Measurements from ENCODE around the gene TNFRSF14.
"Not testable (repeated sequence)": the region's sequence is repeated elsewhere in the genome, so short reads cannot be mapped to it uniquely, and the experiment has no call there.

Gene TNFRSF14

DNA sequence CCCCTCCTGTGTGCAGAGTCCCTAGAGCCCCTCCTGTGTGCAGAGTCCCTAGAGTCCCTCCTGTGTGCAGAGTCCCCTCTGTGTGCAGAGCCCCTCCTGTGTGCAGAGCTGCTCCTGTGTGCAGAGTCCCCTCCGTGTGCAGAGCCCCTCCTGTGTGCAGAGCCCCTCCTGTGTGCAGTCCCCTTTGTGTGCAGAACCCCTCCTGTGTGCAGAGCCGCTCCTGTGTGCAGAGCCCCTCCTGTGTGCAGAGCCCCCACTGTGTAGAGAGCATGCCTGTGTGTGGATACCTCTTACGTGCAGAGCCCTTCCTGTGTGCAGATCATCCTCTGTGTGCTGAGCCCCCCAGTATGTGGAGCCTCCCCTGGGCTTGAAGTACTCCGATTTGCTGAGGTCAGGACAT, 17.8 kb upstream of the TNFRSF14 start:
- DNase-seq (ENCODE audit: low read depth, low spot score): no peak

DNA sequence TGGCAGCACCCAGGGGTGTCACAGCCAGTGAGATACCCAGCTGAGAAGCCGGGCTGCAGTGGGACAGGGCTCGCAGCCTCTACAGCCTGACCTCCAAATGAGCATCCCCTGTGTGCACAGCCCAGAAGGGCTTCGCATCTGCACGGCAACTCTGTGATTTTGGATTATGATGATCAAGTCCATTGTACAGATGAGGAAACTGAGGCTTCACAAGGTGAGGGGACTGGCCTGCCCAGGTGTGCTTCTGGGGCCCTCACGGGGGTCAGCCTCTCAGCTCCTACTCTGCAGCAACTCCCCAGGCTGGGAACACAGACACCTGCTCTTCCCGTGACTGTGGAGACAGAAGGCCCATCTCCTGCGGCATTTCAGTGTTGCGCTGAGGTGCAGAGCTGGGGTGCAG, 17.3 kb upstream of the TNFRSF14 start:
- DNase-seq (ENCODE audit: low read depth, low spot score): no peak

GRCh38 chr1:2539312-2539907, 16.8 kb upstream of the TNFRSF14 start:
- no peak for DNase-seq (ENCODE audit: low read depth, low spot score)

DNA sequence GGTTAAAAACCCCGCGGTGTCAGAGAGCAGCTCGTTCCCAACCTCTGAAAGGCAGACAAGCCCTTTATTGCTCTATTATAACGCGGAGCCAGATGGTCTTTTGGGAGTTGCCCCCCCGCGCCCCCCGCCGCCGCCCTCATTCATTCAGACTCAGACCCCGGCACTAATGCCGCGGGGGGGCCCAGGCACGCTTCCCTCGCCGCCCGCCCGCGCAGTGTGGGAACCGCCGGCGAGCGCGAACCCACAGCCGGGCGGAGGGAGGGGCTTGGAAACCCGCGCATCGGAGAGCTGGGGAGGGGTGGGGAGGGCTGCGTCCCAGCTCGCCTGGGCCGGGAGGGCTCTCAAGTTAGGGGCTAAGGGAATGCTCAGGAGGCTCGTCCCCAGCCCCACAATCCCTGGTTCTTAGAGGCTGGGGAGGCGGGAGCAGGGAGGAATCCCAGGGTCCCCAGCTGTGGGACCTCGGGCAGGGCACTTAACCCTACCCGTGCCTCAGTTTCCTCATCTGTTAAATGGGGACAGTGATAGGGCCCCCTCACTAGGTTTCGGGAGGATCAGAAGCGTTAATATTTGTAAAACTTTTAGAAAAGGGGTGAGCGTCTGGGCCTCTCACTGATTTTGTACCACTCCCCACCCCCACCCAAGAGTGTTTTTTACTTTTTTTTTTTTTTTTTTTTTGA, 15.2 kb upstream of the TNFRSF14 start:
- no peak for DNase-seq (ENCODE audit: low read depth, low spot score)

DNA sequence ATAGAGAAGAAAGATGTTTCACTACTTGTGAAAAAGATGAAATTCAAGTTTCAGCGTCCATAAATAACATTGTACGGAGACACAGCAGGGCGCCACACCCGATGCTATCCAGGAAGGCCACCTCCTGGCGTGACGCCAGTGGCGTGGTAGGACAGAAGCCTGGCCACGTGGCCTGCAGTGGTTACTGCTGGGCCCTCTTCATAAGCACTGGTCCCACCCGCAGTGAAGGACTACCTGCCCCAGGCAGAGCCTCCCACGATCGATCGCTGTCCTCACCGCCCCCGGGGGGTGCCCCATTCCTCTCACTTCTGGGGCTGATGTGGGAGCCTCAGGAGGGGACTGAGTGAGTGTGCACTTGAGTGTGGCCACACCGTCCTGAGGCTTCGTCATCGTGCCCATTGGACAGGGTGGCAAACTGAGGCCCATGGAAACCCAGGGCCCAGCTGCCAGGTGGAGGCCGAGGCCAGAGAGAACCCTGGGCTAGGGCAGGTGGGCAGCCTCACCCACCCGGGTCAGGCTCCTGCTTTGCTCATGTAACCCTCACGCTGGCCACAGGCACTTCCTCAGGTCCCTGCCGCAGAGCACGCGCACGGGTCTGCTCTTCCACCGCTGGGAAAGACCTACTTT, 14.4 kb upstream of the TNFRSF14 start:
- no peak for DNase-seq (ENCODE audit: low read depth, low spot score)

DNA sequence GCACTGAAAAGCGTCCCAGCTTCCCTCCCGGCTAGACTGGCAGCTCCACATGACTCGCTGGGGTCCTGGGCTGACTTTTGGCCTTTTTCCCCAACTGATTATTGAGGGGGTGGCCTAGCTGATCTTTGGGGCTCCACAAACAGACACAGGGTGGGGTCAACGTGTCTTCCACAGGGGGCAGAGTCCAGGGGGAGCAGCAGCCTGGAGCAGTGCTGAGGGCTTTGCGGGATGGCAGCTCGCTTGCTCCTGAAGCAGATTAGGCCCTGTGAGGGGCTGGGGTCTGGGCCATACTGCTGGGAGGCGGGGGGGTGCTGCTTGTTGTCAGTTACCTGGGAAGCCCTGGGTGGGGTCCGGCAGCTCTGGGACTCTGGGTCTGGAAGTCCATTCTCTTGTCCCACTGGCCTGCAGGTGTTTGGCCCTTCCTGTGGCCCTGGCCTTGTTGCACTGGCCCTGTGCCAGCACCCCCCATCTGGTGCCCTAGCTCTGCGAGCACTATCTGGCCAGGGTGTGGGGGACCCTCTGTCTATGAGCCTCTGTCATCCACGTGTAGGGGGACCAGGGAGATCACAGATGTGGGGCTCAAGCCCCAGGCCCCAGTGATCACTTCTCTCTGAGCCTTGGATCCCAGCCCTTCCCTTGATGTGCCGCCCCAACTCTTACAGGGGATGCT, 13.8 kb upstream of the TNFRSF14 start:
- DNase-seq (ENCODE audit: low read depth, low spot score): no peak

DNA sequence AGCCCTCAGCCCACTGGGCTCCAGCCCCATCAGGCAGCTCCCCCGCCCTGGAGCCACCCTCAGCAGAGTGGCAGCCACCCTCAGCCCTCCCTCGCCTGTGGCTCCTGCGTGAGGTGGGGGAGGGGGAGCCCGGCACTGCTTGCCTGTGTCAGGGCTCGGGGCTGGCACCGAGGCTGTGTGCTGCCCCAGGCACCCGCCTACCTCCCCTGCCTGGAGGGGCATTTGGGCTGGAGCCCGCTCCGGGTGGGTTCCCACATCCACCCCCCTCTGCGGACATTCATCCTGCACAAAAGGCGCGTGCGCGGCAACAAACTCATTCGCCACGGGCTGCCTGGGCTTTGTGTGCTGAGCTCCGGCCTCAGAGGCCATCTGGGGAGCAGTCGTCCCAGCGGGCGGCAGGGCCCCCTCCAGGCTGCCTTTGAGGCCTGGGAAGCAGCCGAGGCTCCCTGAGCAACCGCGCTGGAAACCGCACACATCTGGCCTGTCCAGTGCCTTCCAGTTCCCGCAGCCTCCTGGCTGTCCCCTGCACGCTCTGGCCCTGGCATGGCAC, 12.6 kb upstream of the TNFRSF14 start:
- no peak for DNase-seq (ENCODE audit: low read depth, low spot score)

DNA sequence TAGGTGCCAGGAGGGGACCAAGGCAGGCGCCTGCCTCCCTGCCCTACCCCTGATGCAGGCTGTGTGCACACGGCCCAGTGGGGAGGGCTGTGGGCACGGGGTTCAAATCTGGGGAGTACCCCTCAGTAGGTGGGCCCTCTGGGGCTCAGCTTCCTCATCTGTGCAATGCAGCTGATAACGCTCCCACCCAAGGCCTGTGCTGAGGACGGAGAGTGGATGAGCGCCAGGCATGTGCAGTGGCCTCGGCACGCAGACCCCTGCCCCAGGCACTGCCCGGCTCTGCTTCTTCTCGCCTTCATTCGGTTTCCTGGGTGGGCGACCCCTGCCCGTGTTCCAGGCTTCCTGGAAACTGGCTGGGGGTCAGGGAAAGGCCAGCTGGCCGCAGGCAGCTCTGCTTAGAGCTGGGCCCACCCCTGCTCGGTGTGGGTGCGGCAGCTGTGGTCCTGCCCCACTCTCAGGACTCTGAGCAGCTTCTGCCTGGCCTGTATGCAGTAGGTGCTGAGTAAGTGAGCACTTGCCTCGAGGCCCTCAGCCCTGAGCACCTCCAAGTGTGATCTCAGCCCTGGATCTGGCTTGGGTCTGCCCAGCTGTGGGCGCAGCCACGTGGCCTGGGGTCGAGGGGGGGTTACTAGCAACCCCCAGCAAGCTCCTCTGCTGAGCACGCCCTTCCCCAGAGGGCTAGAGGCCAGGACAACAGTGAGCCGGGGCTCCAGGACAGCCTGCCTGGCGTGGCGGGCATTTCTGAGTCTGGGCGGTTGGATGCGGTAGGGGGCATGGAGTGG, 11.9 kb upstream of the TNFRSF14 start:
- DNase-seq (ENCODE audit: low read depth, low spot score): no peak

DNA sequence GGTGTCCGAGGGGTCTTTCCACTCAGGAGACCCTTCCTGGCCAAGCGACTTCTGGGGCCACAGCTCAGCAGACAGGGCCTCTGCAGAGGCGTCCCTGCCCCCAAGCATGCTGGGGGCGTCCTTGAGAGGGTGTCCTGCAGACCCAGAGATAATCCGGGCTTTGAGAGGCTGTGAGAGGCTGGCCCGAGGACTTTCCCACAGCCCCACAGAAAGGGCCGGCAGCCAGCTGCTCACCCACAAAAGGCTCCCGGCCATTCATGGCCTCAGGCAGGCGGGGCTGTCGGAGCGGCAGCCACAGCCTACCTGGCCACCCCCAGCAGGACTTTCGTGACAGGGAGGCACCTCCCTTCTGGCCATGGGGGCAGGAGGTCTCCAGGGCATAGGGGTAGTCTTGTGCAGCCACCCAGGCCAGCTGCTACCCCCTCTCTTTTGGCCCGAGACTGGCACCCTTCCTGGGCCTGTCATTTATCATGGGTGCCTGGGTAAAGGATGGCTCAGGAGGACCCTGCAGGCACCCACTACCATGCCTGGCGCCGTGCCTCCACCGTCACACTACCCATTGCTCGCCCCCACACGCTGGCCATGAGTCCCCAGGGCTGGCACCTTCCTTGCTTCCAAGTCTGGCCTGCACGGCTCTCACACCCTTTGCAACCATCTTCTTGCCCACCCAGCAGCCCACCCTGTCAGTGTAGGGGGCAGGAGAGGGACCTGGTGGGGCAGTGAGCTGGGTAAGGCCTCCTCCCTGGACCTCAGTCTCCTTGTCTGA, 11.1 kb upstream of the TNFRSF14 start:
- no peak for DNase-seq (ENCODE audit: low read depth, low spot score)

GRCh38 chr1:2545754-2546514, 10.2 kb upstream of the TNFRSF14 start:
- DNase-seq (ENCODE audit: low read depth, low spot score): peak; percentile 73

DNA sequence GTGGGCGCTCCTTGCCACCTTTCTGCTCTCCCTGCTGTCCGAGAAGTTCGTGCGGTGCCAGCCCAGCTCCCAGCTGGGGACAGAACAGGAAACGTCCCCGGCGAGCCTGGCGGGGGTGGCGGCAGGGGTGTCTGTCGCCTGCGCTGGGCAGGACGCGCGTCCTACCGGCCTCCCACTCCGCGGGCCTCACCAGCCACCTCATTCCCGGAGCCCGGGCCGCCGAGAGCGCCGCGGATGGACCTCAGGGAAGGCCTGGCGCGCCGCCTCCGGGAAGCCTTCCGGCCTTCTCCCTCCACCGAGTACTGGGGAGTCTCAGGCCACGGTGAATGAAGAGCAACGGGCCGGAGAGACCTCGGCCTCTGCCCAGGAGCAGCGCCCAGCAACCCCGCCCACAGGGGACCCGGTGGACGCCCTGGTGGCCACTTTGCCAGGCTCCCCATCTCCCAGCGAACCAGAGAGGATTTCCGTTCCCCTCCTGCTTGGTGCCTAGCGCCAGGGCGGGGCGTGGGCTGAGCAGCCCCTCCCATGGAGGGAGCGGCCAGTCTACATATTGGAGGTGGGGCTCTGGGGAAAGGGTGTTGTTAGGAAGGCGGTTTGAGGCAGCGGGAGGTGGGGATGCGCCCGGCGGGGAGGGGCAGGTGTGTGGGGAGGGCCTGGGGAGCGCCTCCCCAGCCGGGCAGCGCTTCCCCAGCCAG, 9.5 kb upstream of the TNFRSF14 start:
- DNase-seq (ENCODE audit: low read depth, low spot score): peak; percentile 47

DNA sequence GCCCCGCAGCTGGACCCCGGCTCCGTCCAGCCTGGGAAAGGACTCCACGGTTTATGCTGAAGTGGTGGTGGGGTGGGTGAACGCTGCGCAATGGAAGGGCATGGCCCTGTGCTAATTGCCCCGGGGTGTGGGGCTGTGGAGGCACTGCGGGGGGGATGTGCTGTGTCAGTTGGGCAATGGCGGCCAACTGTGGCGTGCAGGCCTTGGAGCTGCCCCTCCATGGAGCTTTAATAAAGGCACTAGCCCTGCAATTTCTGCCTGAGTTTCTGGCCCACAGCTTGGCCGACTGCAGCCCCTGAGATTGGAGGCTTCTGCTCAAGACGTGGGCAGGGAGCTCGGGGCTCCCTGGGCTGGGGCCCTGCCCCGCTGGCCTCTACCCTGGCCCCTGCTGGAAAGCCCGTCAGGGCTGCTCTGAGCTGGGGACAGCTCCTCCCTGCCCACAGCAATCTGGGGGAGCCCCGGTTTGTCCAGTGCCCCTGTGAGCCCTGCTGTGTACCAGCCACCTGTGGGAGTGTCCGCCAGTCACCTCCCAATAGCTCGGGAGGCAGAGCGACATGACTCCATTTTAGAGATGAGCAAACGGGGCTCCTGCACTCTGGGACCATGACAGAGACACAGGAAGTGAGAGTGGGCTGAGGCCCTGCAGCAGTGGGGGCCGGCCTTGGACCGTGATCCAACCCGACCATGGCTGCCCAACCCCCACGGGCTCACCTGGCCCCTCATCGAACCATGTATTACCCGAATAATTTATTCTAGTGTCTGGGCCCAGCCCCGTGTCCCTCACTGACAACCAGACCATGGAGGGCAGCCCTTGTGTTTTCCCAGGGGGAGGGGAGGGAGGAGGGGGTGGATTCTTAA, 8.7 kb upstream of the TNFRSF14 start:
- no peak for DNase-seq (ENCODE audit: low read depth, low spot score)

GRCh38 chr1:2548068-2548589, 8.0 kb upstream of the TNFRSF14 start:
- DNase-seq (ENCODE audit: low read depth, low spot score): peak; percentile 61

GRCh38 chr1:2549367-2550029, 6.7 kb upstream of the TNFRSF14 start:
- DNase-seq (ENCODE audit: low read depth, low spot score): not testable (repeated sequence)

DNA sequence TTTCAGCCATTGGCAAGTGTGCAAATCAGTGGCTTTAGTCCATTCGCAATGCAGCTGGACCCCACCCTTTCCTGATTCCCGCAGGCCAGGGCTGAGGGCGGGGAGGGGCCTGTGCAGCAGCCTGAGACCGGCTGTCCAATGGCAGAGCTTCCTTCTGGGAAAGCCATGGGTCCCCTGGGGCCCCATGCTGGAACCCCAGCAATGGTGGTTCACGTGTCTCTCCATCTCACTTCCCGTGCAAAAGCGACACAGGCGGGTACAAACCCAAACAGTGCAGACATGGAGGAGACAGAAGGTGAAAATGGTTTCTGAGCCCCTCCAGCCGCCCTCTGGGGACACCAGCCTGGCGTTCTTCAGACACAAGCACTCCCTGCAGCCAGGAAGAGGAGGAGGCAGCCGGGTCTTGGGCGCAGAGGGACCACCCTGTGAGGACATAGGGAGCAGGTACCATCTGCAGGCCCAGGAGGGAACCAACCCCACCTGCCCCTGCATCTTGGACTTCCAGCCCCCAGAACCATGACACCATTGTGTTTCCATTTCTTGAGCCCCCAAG, 5.8 kb upstream of the TNFRSF14 start:
- not testable (repeated sequence) for DNase-seq (ENCODE audit: low read depth, low spot score)

DNA sequence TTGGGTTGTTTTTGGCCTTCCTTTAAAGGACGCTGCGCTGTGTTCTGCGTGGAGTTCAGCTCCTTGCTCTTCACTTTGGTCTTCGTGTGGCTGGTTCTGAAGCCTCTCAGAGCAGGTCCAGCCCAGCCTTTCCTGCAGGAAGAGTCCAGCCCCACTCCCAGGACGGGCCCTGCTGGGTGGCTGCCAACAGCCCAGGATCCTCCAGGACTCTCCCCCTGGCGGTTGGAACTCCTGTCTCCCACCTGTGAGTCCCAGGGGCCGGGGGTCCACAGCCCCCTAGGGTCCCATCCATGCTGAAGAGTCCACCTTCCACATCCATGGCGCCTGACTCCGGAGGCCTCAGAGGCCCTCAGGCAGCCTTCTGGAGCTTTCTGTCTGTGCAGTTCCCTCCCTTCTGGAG, 4.6 kb upstream of the TNFRSF14 start:
- not testable (repeated sequence) for DNase-seq (ENCODE audit: low read depth, low spot score)

GRCh38 chr1:2552189-2552588, 4.0 kb upstream of the TNFRSF14 start:
- DNase-seq (ENCODE audit: low read depth, low spot score): no peak
